Mesothelial cell of epicardium (in vitro differentiated cells): Measurements from ENCODE around the gene ATF2. TPM values are rescaled to one million over a fixed set of nuclear protein-coding genes. Genes with fewer than 3 reads are reported as not detected.

Experiments used
- DNase-seq, 2 experiments: peaks; one replicate each; pipeline ENCODE4 v3.0.0; 2021; ENCODE audit warnings: low spot score in 2 of 2; ENCODE audit not compliant: unreplicated experiment in 2 of 2
- H3K27ac Mint-ChIP-seq: 2 replicates; pipeline ENCODE4 v1.8.0; 2021; ENCODE audit warnings: mixed read lengths
- H3K27me3 Mint-ChIP-seq: 2 replicates; pipeline ENCODE4 v1.8.0; 2021; ENCODE audit warnings: low read depth, mixed read lengths
- H3K36me3 Mint-ChIP-seq: 2 replicates; pipeline ENCODE4 v1.8.0; 2021; ENCODE audit warnings: mixed read lengths
- H3K4me1 Mint-ChIP-seq: 2 replicates; pipeline ENCODE4 v1.8.0; 2021; ENCODE audit warnings: mixed read lengths
- H3K4me3 Mint-ChIP-seq: 2 replicates; pipeline ENCODE4 v1.8.0; 2021; ENCODE audit warnings: mild to moderate bottlenecking, moderate library complexity, mixed read lengths
- H3K9me3 Mint-ChIP-seq: 2 replicates; pipeline ENCODE4 v1.8.0; 2021; ENCODE audit warnings: mixed read lengths
- microRNA-seq: library from miRNA; unstranded; fragments of <30 nt; microRNA quantifications from one replicate; pipeline ENCODE4 v1.2.0, GENCODE V29; 2021; ENCODE audit warnings: inconsistent platforms, mixed read lengths
- total RNA-seq: library from RNA; stranded (reverse); gene quantifications from 3 replicates; pipeline ENCODE4 v1.2.1, GENCODE V29; 2021
- TF ChIP-seq, protein P1 (sequence below): fragments of 200-600 bp; sonication (generic); IDR thresholded peaks from one replicate; pipeline ENCODE4 v1.5.0; 2021; ENCODE audit warnings: antibody characterized with exemption; ENCODE audit not compliant: unreplicated experiment

The ATF2 gene
- total RNA-seq, 1 donor from 2014 or later = 62.7 TPM

GRCh38 chr2:175027755-175028154 is 140.2 kb downstream of the ATF2 start:
- DNase-seq = no peak
- TF ChIP-seq, protein P1, sequence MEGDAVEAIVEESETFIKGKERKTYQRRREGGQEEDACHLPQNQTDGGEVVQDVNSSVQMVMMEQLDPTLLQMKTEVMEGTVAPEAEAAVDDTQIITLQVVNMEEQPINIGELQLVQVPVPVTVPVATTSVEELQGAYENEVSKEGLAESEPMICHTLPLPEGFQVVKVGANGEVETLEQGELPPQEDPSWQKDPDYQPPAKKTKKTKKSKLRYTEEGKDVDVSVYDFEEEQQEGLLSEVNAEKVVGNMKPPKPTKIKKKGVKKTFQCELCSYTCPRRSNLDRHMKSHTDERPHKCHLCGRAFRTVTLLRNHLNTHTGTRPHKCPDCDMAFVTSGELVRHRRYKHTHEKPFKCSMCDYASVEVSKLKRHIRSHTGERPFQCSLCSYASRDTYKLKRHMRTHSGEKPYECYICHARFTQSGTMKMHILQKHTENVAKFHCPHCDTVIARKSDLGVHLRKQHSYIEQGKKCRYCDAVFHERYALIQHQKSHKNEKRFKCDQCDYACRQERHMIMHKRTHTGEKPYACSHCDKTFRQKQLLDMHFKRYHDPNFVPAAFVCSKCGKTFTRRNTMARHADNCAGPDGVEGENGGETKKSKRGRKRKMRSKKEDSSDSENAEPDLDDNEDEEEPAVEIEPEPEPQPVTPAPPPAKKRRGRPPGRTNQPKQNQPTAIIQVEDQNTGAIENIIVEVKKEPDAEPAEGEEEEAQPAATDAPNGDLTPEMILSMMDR = no peak
- Mint-ChIP-seq H3K9me3 (peaks cover 10% of the 10 kb centered on the region), H3K36me3 (no peaks in the 10 kb centered on the region), H3K27ac (no peak overlapping the region), H3K4me1 (no peaks in the 10 kb centered on the region), H3K27me3 (no peaks in the 10 kb centered on the region), H3K4me3 (no peak overlapping the region)

- Mint-ChIP-seq H3K4me1 (no peaks in the 10 kb centered on the region), H3K36me3 (no peaks in the 10 kb centered on the region), H3K27me3 (no peaks in the 10 kb centered on the region), H3K27ac (no peak overlapping the region), H3K4me3 (no peak overlapping the region), H3K9me3 (peaks cover 10% of the 10 kb centered on the region)
- TF ChIP-seq, protein P1 = no peak
- no peak for DNase-seq
Observed at GRCh38 chr2:175026385-175026784, 141.6 kb downstream of the ATF2 start.

- Mint-ChIP-seq H3K9me3 (peaks cover 10% of the 10 kb centered on the region), H3K36me3 (no peaks in the 10 kb centered on the region), H3K4me3 (no peak overlapping the region), H3K4me1 (no peaks in the 10 kb centered on the region), H3K27ac (no peak overlapping the region), H3K27me3 (no peaks in the 10 kb centered on the region)
- TF ChIP-seq, protein P1 = no peak
- no peak for DNase-seq
Observed at GRCh38 chr2:175025946-175026345, 142.1 kb downstream of the ATF2 start.

- no peak overlapping the region for H3K4me3 Mint-ChIP-seq
- H3K27ac Mint-ChIP-seq = no peak overlapping the region
- no peaks in the 10 kb centered on the region for H3K27me3 Mint-ChIP-seq
- H3K36me3 Mint-ChIP-seq = no peaks in the 10 kb centered on the region
- H3K9me3 Mint-ChIP-seq = peaks cover 10% of the 10 kb centered on the region
- TF ChIP-seq, protein P1 = no peak
- no peak for DNase-seq
- no peaks in the 10 kb centered on the region for H3K4me1 Mint-ChIP-seq
Observed at GRCh38 chr2:175025233-175025632, 142.8 kb downstream of the ATF2 start.

- Mint-ChIP-seq H3K4me3 (no peak overlapping the region), H3K9me3 (peaks cover 10% of the 10 kb centered on the region), H3K4me1 (no peaks in the 10 kb centered on the region), H3K27ac (no peak overlapping the region), H3K36me3 (no peaks in the 10 kb centered on the region), H3K27me3 (no peaks in the 10 kb centered on the region)
- TF ChIP-seq, protein P1 = no peak
- DNase-seq = no peak
Observed at GRCh38 chr2:175022923-175023322, 145.1 kb downstream of the ATF2 start.

Small RNAs within 50 kb of the gene (microRNA-seq; reads per million reads assigned to microRNA genes)
- 1.2 reads per million for gene MIR933

Other genes starting within 250 kb of the ATF2 start
- 32.7 to 34.4 TPM (median 33.9 TPM) in 3 replicates for gene CHN1, start 162.8 kb downstream of the ATF2 start, total RNA-seq
- gene ATP5MC3, start 13.5 kb upstream of the ATF2 start, total RNA-seq = 171 to 172 TPM (median 172 TPM) in 3 replicates